Cardiac muscle cell (in vitro differentiated cells and primary cell): ENCODE results near the gene FAM53B. TPM values are rescaled to one million over a fixed set of nuclear protein-coding genes. Genes with fewer than 3 reads are reported as not detected.

ENCODE experiments used
- DNase-seq, 2 donors: peaks; one replicate each; pipeline versions ENCODE4 v3.0.0 to v3.0.0-alpha.2; 2010 to 2017; ENCODE audit warnings: low read depth in 1 of 2, low spot score in 1 of 2
- H3K27ac ChIP-seq: fragments of 200-600 bp; sonication (generic); 2 replicates; pipeline ENCODE4 v1.5.1; 2016
- H3K27me3 ChIP-seq: fragments of 200-600 bp; sonication (generic); 2 replicates; pipeline ENCODE4 v1.6.0; 2016; ENCODE audit warnings: control low read depth
- H3K36me3 ChIP-seq: fragments of 200-600 bp; sonication (generic); 2 replicates; pipeline ENCODE4 v1.5.1; 2016; ENCODE audit warnings: control low read depth
- H3K4me1 ChIP-seq: fragments of 200-600 bp; sonication (generic); 2 replicates; pipeline ENCODE4 v1.8.1; 2017; ENCODE audit warnings: low read depth, mild to moderate bottlenecking, mixed run types
- H3K4me3 ChIP-seq: fragments of 200-600 bp; sonication (generic); 2 replicates; pipeline ENCODE4 v1.5.1; 2016; ENCODE audit warnings: mild to moderate bottlenecking
- H3K9me3 ChIP-seq: fragments of 200-600 bp; sonication (generic); 2 replicates; pipeline ENCODE4 v1.5.1; 2017; ENCODE audit warnings: low read depth, mild to moderate bottlenecking, control low read depth
- polyA plus RNA-seq: library from polyadenylated mRNA; unstranded; fragments of >200 nt; fragmentation: Nextera tagmentation; extraction: Ambion mirVana; gene quantifications from 2 replicates; pipeline ENCODE4 v1.2.1, GENCODE V29; 2016
- total RNA-seq: library from RNA; depleted of rRNA; stranded (reverse); fragments of >200 nt; gene quantifications from 2 replicates; pipeline ENCODE4 v1.2.3, GENCODE V29; 2016
- TF ChIP-seq, protein P1 (sequence below): IDR thresholded peaks from 2 replicates; pipeline ENCODE4 v1.5.1; 2012; ENCODE audit warnings: low read depth, mild to moderate bottlenecking, low read length

FAM53B gene
- total and polyA plus RNA-seq, 2 experiments from 2014 or later: 10.2 to 34.8 TPM

- H3K9me3 ChIP-seq: no peaks in the 10 kb centered on the region
- no peaks in the 10 kb centered on the region for H3K27me3 ChIP-seq
- H3K4me1 ChIP-seq: peaks cover 41% of the 10 kb centered on the region
- no peak overlapping the region for H3K4me3 ChIP-seq
- peak in 1 of 2 donors; percentile 70 for DNase-seq
- TF ChIP-seq, protein P1, sequence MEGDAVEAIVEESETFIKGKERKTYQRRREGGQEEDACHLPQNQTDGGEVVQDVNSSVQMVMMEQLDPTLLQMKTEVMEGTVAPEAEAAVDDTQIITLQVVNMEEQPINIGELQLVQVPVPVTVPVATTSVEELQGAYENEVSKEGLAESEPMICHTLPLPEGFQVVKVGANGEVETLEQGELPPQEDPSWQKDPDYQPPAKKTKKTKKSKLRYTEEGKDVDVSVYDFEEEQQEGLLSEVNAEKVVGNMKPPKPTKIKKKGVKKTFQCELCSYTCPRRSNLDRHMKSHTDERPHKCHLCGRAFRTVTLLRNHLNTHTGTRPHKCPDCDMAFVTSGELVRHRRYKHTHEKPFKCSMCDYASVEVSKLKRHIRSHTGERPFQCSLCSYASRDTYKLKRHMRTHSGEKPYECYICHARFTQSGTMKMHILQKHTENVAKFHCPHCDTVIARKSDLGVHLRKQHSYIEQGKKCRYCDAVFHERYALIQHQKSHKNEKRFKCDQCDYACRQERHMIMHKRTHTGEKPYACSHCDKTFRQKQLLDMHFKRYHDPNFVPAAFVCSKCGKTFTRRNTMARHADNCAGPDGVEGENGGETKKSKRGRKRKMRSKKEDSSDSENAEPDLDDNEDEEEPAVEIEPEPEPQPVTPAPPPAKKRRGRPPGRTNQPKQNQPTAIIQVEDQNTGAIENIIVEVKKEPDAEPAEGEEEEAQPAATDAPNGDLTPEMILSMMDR: no peak
- H3K27ac ChIP-seq: no peak overlapping the region
- H3K36me3 ChIP-seq: no peaks in the 10 kb centered on the region
Observed at GRCh38 chr10:124740369-124741280, 3.6 kb downstream of the FAM53B start.

GRCh38 chr10:124739986-124740368 lies 4.2 kb downstream of the FAM53B start:
- Histone ChIP-seq H3K9me3 (no peaks in the 10 kb centered on the region), H3K36me3 (no peaks in the 10 kb centered on the region), H3K4me3 (no peak overlapping the region), H3K27me3 (no peaks in the 10 kb centered on the region), H3K4me1 (peaks cover 41% of the 10 kb centered on the region), H3K27ac (no peak overlapping the region)
- TF ChIP-seq, protein P1: no peak
- no peak for DNase-seq

- Histone ChIP-seq H3K36me3 (no peaks in the 10 kb centered on the region), H3K27me3 (no peaks in the 10 kb centered on the region), H3K4me1 (peaks cover 41% of the 10 kb centered on the region), H3K4me3 (no peak overlapping the region), H3K9me3 (no peaks in the 10 kb centered on the region), H3K27ac (no peak overlapping the region)
- TF ChIP-seq, protein P1: no peak
- peak in 1 of 2 donors; percentile 50 for DNase-seq
Observed at GRCh38 chr10:124739119-124739921, 4.9 kb downstream of the FAM53B start.

DNA sequence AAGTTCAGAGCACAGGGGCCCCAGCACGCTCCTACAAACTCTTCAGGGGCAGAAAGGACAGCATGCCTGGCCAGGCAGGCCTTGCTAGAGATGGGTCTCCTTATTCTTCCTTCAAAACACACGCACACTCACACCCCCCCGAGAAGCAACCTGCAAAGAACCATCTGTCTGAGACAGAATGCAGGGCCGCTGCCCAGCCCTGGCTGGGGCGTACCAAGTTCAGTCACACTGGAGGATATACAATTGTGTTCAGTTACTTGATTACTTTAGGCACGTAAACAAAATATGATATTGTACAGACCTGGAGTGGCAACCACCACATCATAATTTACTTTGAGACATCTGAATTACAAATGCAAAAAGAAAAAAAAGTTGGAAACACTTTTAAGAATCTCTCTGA lies 5.7 kb downstream of the FAM53B start:
- Histone ChIP-seq H3K4me3 (no peak overlapping the region), H3K9me3 (no peaks in the 10 kb centered on the region), H3K4me1 (peaks cover 46% of the 10 kb centered on the region), H3K27ac (no peak overlapping the region), H3K36me3 (no peaks in the 10 kb centered on the region), H3K27me3 (no peaks in the 10 kb centered on the region)
- TF ChIP-seq, protein P1: no peak
- DNase-seq: no peak

DNA sequence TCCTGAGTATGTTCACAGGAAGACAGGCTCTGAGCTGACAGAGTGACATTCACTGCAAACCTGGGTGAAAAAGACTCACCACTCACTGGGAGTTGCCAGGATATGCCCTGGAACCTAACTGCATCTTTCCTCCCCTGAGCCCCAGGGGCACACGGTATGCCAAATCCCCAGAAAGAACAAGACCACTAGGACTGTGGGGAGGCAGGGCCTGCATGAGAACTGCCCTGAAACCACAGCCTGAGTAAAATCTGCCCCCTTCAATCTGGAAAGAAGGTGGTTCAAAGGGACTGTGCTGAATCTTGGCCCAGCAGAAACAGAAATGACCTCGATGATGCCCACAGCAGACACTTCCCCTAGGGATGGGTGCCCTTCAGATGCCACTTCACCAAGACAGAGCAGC lies 6.5 kb downstream of the FAM53B start:
- Histone ChIP-seq H3K27ac (no peak overlapping the region), H3K36me3 (no peaks in the 10 kb centered on the region), H3K4me3 (no peak overlapping the region), H3K9me3 (no peaks in the 10 kb centered on the region), H3K4me1 (peaks cover 53% of the 10 kb centered on the region), H3K27me3 (no peaks in the 10 kb centered on the region)
- TF ChIP-seq, protein P1: no peak
- no peak for DNase-seq
